H1 (cell line): ENCODE measurements around the gene COTL1. TPM values are rescaled to one million over a fixed set of nuclear protein-coding genes. Genes with fewer than 3 reads are reported as not detected.

Experiments
- CTCF ChIA-PET: fragments of 300-600 bp; sonication (Branson Sonifier 250); formaldehyde crosslinking; loops from one replicate; lab custom pipeline; 2021; ENCODE audit not compliant: partially characterized antibody; lab: Charles Lee
- POLR2A ChIA-PET: fragments of 300-600 bp; sonication (Branson Sonifier 250); formaldehyde crosslinking; loops from one replicate; lab custom pipeline; 2021; ENCODE audit warnings: inconsistent platforms; ENCODE audit not compliant: partially characterized antibody; lab: Charles Lee
- DNase-seq, 2 experiments: peaks; one replicate each; pipeline versions ENCODE4 v3.0.0 to v3.0.0-alpha.2; 2010 to 2022; ENCODE audit warnings: low spot score in 2 of 2, low read depth in 1 of 2, mixed read lengths in 1 of 2
- FAIRE-seq: peaks from 2 replicates; lab custom pipeline; 2011; peaks lifted over from hg19 to GRCh38; lab: Jason Lieb, UNC
- H2AFZ ChIP-seq: 2 replicates; pipeline ENCODE4 v1.8.1; 2012; ENCODE audit warnings: low read length, inconsistent platforms
- H2AK5ac ChIP-seq: 2 replicates; pipeline ENCODE4 v1.6.1; 2013; ENCODE audit warnings: low read depth, low read length
- H2BK120ac ChIP-seq: replicated peaks from 2 replicates; pipeline ENCODE3; 2013; ENCODE audit warnings: low read depth, low read length, inconsistent platforms
- H2BK12ac ChIP-seq: 2 replicates; pipeline ENCODE4 v1.6.1; 2013; ENCODE audit warnings: low read depth, low read length
- H2BK15ac ChIP-seq: 2 replicates; pipeline ENCODE4 v1.6.1; 2013; ENCODE audit warnings: low read length
- H2BK20ac ChIP-seq: 2 replicates; pipeline ENCODE4 v1.6.1; 2013; ENCODE audit warnings: low read length
- H2BK5ac ChIP-seq: 2 replicates; pipeline ENCODE4 v1.6.1; 2013; ENCODE audit warnings: low read depth, low read length
- H3K14ac ChIP-seq: 2 replicates; pipeline ENCODE4 v1.6.1; 2013; ENCODE audit warnings: inconsistent platforms; ENCODE audit not compliant: insufficient read length
- H3K18ac ChIP-seq: 2 replicates; pipeline ENCODE4 v1.6.1; 2013; ENCODE audit warnings: low read length; ENCODE audit errors: extremely low read depth
- H3K23ac ChIP-seq: 2 replicates; pipeline ENCODE4 v1.6.1; 2013; ENCODE audit warnings: inconsistent platforms; ENCODE audit not compliant: insufficient read length
- H3K23me2 ChIP-seq: 2 replicates; pipeline ENCODE4 v1.6.1; 2013; ENCODE audit warnings: low read depth, low read length
- H3K27ac ChIP-seq: 2 replicates; pipeline ENCODE4 v1.6.1; 2011; ENCODE audit warnings: low read depth, low read length, inconsistent platforms
- H3K27me3 ChIP-seq, 4 experiments: replicated peaks in 1 of 4; 1 replicate in 1 of 4; 2 replicates in 3 of 4; pipeline versions ENCODE4 v1.6.1 to v1.8.1; 2011 to 2013; ENCODE audit warnings: low read length in 3 of 4, mild to moderate bottlenecking in 3 of 4, inconsistent platforms in 2 of 4, mixed read lengths in 2 of 4, moderate library complexity in 1 of 4; ENCODE audit not compliant: control insufficient read depth in 3 of 4, insufficient read depth in 3 of 4; ENCODE audit errors: extremely low read depth in 1 of 4
- H3K36me3 ChIP-seq, 4 experiments: 2 replicates each; pipeline versions ENCODE4 v1.6.1 to v1.8.1; 2011 to 2013; ENCODE audit warnings: mild to moderate bottlenecking in 4 of 4, low read length in 3 of 4, moderate library complexity in 2 of 4, control low read depth in 1 of 4, inconsistent platforms in 1 of 4; ENCODE audit not compliant: insufficient read depth in 4 of 4, control insufficient read depth in 2 of 4
- H3K4ac ChIP-seq: replicated peaks from 2 replicates; pipeline ENCODE3; 2013; ENCODE audit warnings: low read length, low read depth, mixed read lengths, inconsistent platforms; ENCODE audit not compliant: insufficient read length
- H3K4me1 ChIP-seq, 4 experiments: replicated peaks in 1 of 4; 1 replicate in 1 of 4; 2 replicates in 3 of 4; pipeline versions ENCODE4 v1.6.1 to v1.8.1; 2011 to 2013; ENCODE audit warnings: low read length in 3 of 4, inconsistent platforms in 2 of 4, mixed read lengths in 1 of 4; ENCODE audit not compliant: insufficient read depth in 4 of 4, control insufficient read depth in 3 of 4
- H3K4me2 ChIP-seq, 2 experiments: 2 replicates each; pipeline versions ENCODE4 v1.6.1 to v1.8.1; 2011 to 2013; ENCODE audit warnings: low read depth in 2 of 2, low read length in 2 of 2, control low read depth in 1 of 2, inconsistent platforms in 1 of 2, mild to moderate bottlenecking in 1 of 2; ENCODE audit not compliant: insufficient read depth in 1 of 2
- H3K4me3 ChIP-seq, 4 experiments: fragments of 200-600, 300-600 bp in 1 of 4; sonication (generic), shearing (Covaris generic), sonication (Bioruptor Twin) in 1 of 4; 2 replicates each; pipeline versions ENCODE4 v1.5.1 to v1.8.1; 2011 to 2016; ENCODE audit warnings: low read length in 4 of 4, low read depth in 3 of 4, control low read depth in 2 of 4, inconsistent platforms in 2 of 4, mild to moderate bottlenecking in 2 of 4, mixed read lengths in 1 of 4, moderate library complexity in 1 of 4; ENCODE audit not compliant: insufficient read depth in 2 of 4; ENCODE audit errors: extremely low read depth in 1 of 4
- H3K56ac ChIP-seq: replicated peaks from 2 replicates; pipeline ENCODE3; 2013; ENCODE audit warnings: low read depth, mild to moderate bottlenecking, mixed read lengths, low read length, inconsistent platforms; ENCODE audit not compliant: insufficient read length
- H3K79me1 ChIP-seq: 2 replicates; pipeline ENCODE4 v1.6.1; 2013; ENCODE audit warnings: low read depth, low read length, control low read depth
- H3K79me2 ChIP-seq, 2 experiments: 2 replicates each; pipeline versions ENCODE4 v1.6.1 to v1.8.1; 2012 to 2013; ENCODE audit warnings: low read length in 2 of 2, mild to moderate bottlenecking in 2 of 2, inconsistent platforms in 1 of 2; ENCODE audit not compliant: insufficient read depth in 2 of 2, control insufficient read depth in 1 of 2
- H3K9ac ChIP-seq, 4 experiments: replicated peaks in 1 of 4; 1 replicate in 1 of 4; 2 replicates in 3 of 4; pipeline versions ENCODE4 v1.6.1 to v1.8.1; 2011 to 2013; ENCODE audit warnings: low read depth in 3 of 4, low read length in 3 of 4, control low read depth in 2 of 4, mild to moderate bottlenecking in 2 of 4, moderate library complexity in 2 of 4, inconsistent platforms in 1 of 4; ENCODE audit errors: extremely low read depth in 1 of 4
- H3K9me3 ChIP-seq, 2 experiments: 2 replicates each; pipeline versions ENCODE4 v1.6.1 to v1.8.1; 2012 to 2013; ENCODE audit warnings: mild to moderate bottlenecking in 2 of 2, moderate library complexity in 2 of 2, control low read depth in 1 of 2, inconsistent platforms in 1 of 2, low read depth in 1 of 2, low read length in 1 of 2, mixed read lengths in 1 of 2; ENCODE audit not compliant: insufficient read depth in 2 of 2
- H4K20me1 ChIP-seq, 2 experiments: replicated peaks in 1 of 2; 2 replicates each; pipeline versions ENCODE3 to v1.8.1; 2011 to 2013; ENCODE audit warnings: inconsistent platforms in 2 of 2, low read length in 2 of 2, mild to moderate bottlenecking in 1 of 2; ENCODE audit not compliant: insufficient read depth in 2 of 2, control insufficient read depth in 1 of 2
- H4K5ac ChIP-seq: 2 replicates; pipeline ENCODE4 v1.6.1; 2013; ENCODE audit warnings: low read length, low read depth, mixed read lengths, inconsistent platforms; ENCODE audit not compliant: insufficient read length
- H4K8ac ChIP-seq: 2 replicates; pipeline ENCODE4 v1.8.0; 2013; ENCODE audit warnings: mild to moderate bottlenecking, moderate library complexity, low read length, inconsistent platforms; ENCODE audit not compliant: insufficient read depth; ENCODE audit errors: extremely low read depth
- H4K91ac ChIP-seq: replicated peaks from 2 replicates; pipeline ENCODE3; 2013; ENCODE audit warnings: low read length, mixed read lengths, inconsistent platforms; ENCODE audit not compliant: insufficient read length
- ASH2L ChIP-seq: fragments of 200-600, 300-600 bp; sonication (generic); IDR thresholded peaks from one replicate; pipeline ENCODE4 v1.7.1; 2017; ENCODE audit warnings: low read length
- E2F6 ChIP-seq: IDR thresholded peaks from 2 replicates; pipeline ENCODE4 v1.6.1; 2012; ENCODE audit warnings: inconsistent platforms
- EZH2 ChIP-seq: fragments of 200-600 bp; sonication (generic); IDR thresholded peaks from 2 replicates; pipeline ENCODE4 v1.7.1; 2012; ENCODE audit warnings: low read depth, mild to moderate bottlenecking, moderate library complexity, low read length, inconsistent platforms; ENCODE audit not compliant: severe bottlenecking
- RNF2 ChIP-seq: fragments of 200-900, 300-1000 bp; sonication (generic); IDR thresholded peaks from 2 replicates; pipeline ENCODE4 v1.7.1; 2016; ENCODE audit warnings: borderline replicate concordance, low read depth, mild to moderate bottlenecking, antibody characterized with exemption, low read length; ENCODE audit not compliant: poor library complexity, severe bottlenecking; ENCODE audit errors: missing control alignments
- SP1 ChIP-seq: IDR thresholded peaks from 2 replicates; pipeline ENCODE4 v1.6.1; 2011; ENCODE audit warnings: low read depth, low read length
- TAF1 ChIP-seq: IDR thresholded peaks from 2 replicates; pipeline ENCODE4 v1.6.1; 2011; ENCODE audit warnings: mild to moderate bottlenecking, low read depth, low read length
- TBP ChIP-seq: IDR thresholded peaks from 2 replicates; pipeline ENCODE4 v1.6.1; 2011; ENCODE audit warnings: low read depth, low read length, improper control_type of control experiment
- WGBS, 2 experiments: shearing (Covaris generic) in 1 of 2; methylation state at CpG; one replicate each; pipeline versions ENCODE4 v1.1.6 to v1.1.7; 2013 to 2015; ENCODE audit warnings: low lambda C conversion rate in 2 of 2, mixed read lengths in 2 of 2, inconsistent platforms in 1 of 2, low coverage in 1 of 2, missing lambda C conversion rate in 1 of 2; ENCODE audit not compliant: insufficient replicate concordance in 2 of 2, insufficient coverage in 1 of 2, insufficient read length in 1 of 2; ENCODE audit errors: extremely low coverage in 1 of 2, missing lambda C conversion rate in 1 of 2; 5-methylcytosine and 5-hydroxymethylcytosine counted together
- polyA plus RNA-seq, 7 experiments: library from polyadenylated mRNA; depleted of rRNA in 3 of 7; stranded (reverse) in 5 of 7; unstranded in 2 of 7; fragments of >200 nt in 5 of 7; fragments of 200-250 nt in 2 of 7; gene quantifications; 1 replicate in 5 of 7; 2 replicates in 1 of 7; 4 replicates in 1 of 7; pipeline versions ENCODE4 v1.2.1 to v1.2.3, GENCODE V29; 2011 to 2013; ENCODE audit warnings: missing spikeins in 2 of 7, mixed read lengths in 2 of 7
- total RNA-seq: library from RNA; stranded (reverse); fragmentation: NEBNext Ultra II Directional; extraction: Animal tissue kit (Norgen Biotek cat#: 25700); gene quantifications from 2 replicates; pipeline ENCODE4 v1.2.1, GENCODE V29; 2021

COTL1 gene
- total and polyA plus RNA-seq, 2 of the 8 experiments (the other 6 are each of a cell fraction or from before 2014, with no cell fraction given) = 59.2 to 183 TPM

GRCh38 chr16:84617041-84617790, 662 bp downstream of the COTL1 start:
- ChIA-PET POLR2A (interaction anchor here (1.0 to 1.8 kb wide), 4 partner anchors 9 to 20 kb away, joined by 3 to 11 read pairs (median 8); no protein-coding TSS in a partner anchor), CTCF (interaction anchor here (1.0 to 2.2 kb wide), 6 partner anchors 9 to 202 kb away, joined by 3 to 7 read pairs (median 3); partner anchors contain the start of gene CRISPLD2)
- Histone ChIP-seq H2BK15ac (no peak overlapping the region), H3K56ac (no peak overlapping the region), H2BK20ac (no peak overlapping the region), H3K18ac (peak overlapping the region; percentile 60; the same call in 1 of the 2 replicates), H2BK120ac (no peak overlapping the region), H4K91ac (no peak overlapping the region), H3K4me1 (peaks cover 6 to 21% (median 13%) of the 10 kb centered on the region in 4 experiments), H3K23me2 (peaks cover 8% of the 10 kb centered on the region; the same call in 1 of the 2 replicates), H3K79me1 (0 out of 2 replicates have a peak, but pooled peaks cover 7% of the 10 kb centered on the region), H4K8ac (peak overlapping the region; percentile 92), H3K9me3 (no peaks in the 10 kb centered on the region), H3K4ac (no peak overlapping the region), H3K4me3 (peak overlapping the region; percentile 73 to 88 (median 78)), H3K4me2 (peak overlapping the region; percentile 87 to 89), H3K23ac (no peak overlapping the region), H2AFZ (no peak overlapping the region), H2AK5ac (no peak overlapping the region), H3K36me3 (peaks cover 0 to 7% (median 2%) of the 10 kb centered on the region in 4 experiments; a peak in 3 of 8 replicates), H3K14ac (no peak overlapping the region), H3K9ac (peak overlapping the region; percentile 19 to 91 (median 59); a peak in 6 of 7 replicates), H2BK12ac (no peak overlapping the region), H4K20me1 (peaks cover 4 to 11% of the 10 kb centered on the region in 2 experiments), H2BK5ac (no peak overlapping the region), H3K79me2 (peaks cover 0 to 36% of the 10 kb centered on the region in 2 experiments; a peak in 2 of 4 replicates), H3K27me3 (peaks cover 0 to 5% (median 3%) of the 10 kb centered on the region in 4 experiments; a peak in 2 of 7 replicates), H3K27ac (no peak overlapping the region), H4K5ac (no peak overlapping the region)
- WGBS, 2 experiments = 7% methylated on average over 50 of the region's 54 CpGs; no CpG with 5 or more reads in 1 of the 2 experiments
- no peak for FAIRE-seq
- TF ChIP-seq RNF2 = peak; percentile 43
- peak; percentile 53 for TF ChIP-seq EZH2
- 0 out of 2 replicates have a peak, but pooled peaks have one; percentile 24 for TF ChIP-seq TAF1
- no peak for TF ChIP-seq SP1
- peak; percentile 54 for TF ChIP-seq ASH2L
- no peak for TF ChIP-seq TBP
- TF ChIP-seq E2F6 = peak; percentile 60; the same call in 1 of the 2 replicates
- DNase-seq = peak in 1 of 2 experiments; percentile 78
